Spleen (tissue), 7 donors: ENCODE data around the gene DKK3.

Experiments used
- POLR2A ChIP-seq, 3 donors: fragments of 450-650 bp; IDR thresholded peaks; one replicate each; pipeline ENCODE4 v1.5.1; 2017; ENCODE audit warnings: antibody characterized with exemption in 3 of 3, mild to moderate bottlenecking in 1 of 3
- TF ChIP-seq, protein P1 (sequence below), 11 experiments: fragments of 200-600 bp in 7 of 11; fragments of 450-650 bp in 4 of 11; sonication (generic) in 4 of 11; IDR thresholded peaks in 8 of 11; conservative IDR thresholded peaks in 3 of 11; 1 replicate in 7 of 11; 2 replicates in 4 of 11; pipeline versions ENCODE4 v1.4.0 to v1.8.0; 2016 to 2021; ENCODE audit warnings: antibody characterized with exemption in 11 of 11, inconsistent platforms in 4 of 11, mild to moderate bottlenecking in 1 of 11
- donor health status: DM: no; HTN: no; CAD: no; lungs with moderate emphysema.
- donor health status: DM: no; HTN: no; CAD: no.
- donor health status: DM: no; HTN: no; CAD: no.

DNA sequence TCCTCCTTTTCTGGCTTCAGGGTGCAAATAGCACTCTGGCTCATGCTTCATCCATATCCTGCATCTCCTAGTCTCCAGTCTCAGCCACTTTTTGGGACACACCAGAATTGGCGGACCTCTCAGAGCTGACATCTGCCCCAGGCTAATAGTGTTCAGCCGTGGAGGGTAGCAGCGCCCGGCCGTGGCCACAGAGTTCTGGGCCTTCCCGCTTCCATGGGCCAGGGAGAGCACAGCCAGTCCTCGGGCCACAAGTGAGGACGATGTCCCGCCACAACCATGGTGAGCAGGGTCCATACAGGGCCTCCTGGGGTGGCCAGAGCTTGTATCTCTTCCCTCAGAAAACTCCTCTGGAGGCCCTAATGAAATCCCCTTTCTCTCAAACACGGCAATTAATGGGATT is 26.0 kb downstream of the DKK3 start:
- TF ChIP-seq, protein P1, sequence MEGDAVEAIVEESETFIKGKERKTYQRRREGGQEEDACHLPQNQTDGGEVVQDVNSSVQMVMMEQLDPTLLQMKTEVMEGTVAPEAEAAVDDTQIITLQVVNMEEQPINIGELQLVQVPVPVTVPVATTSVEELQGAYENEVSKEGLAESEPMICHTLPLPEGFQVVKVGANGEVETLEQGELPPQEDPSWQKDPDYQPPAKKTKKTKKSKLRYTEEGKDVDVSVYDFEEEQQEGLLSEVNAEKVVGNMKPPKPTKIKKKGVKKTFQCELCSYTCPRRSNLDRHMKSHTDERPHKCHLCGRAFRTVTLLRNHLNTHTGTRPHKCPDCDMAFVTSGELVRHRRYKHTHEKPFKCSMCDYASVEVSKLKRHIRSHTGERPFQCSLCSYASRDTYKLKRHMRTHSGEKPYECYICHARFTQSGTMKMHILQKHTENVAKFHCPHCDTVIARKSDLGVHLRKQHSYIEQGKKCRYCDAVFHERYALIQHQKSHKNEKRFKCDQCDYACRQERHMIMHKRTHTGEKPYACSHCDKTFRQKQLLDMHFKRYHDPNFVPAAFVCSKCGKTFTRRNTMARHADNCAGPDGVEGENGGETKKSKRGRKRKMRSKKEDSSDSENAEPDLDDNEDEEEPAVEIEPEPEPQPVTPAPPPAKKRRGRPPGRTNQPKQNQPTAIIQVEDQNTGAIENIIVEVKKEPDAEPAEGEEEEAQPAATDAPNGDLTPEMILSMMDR (IDR thresholded peaks at IDR 0.05 in 8 of 11, conservative IDR thresholded peaks at IDR 0.05 in 3 of 11) = no peak
- TF ChIP-seq POLR2A (IDR thresholded peaks at IDR 0.05) = no peak
